Activated CD4-positive, alpha-beta T cell treated with anti-CD3 and anti-CD28 coated beads for 36 hours (primary cell): ENCODE results near the gene IFI35. TPM values are rescaled to one million over a fixed set of nuclear protein-coding genes. Genes with fewer than 3 reads are reported as not detected.
"Not testable (repeated sequence)": the region's sequence is repeated elsewhere in the genome, so short reads cannot be mapped to it uniquely, and the experiment has no call there.

Experiments used
- ATAC-seq: fragments of 200-7000 bp; cut with Tn5 transposase; one replicate; pipeline ENCODE4 v1.10.0; 2021; ENCODE audit warnings: mild to moderate bottlenecking, moderate library complexity
- CTCF ChIA-PET: fragments of 350-600 bp; sonication (Branson Sonifier 250); formaldehyde crosslinking; loops from one replicate; lab custom pipeline; 2021; ENCODE audit warnings: antibody characterized with exemption; lab: Charles Lee
- POLR2A ChIA-PET: fragments of 350-600 bp; sonication (Branson Sonifier 250); formaldehyde crosslinking; loops from one replicate; lab custom pipeline; 2021; ENCODE audit warnings: antibody characterized with exemption, inconsistent platforms; lab: Charles Lee
- DNase-seq: peaks from one replicate; pipeline ENCODE4 v3.0.0-alpha.2; 2020
- H3K27ac Mint-ChIP-seq: one replicate; pipeline ENCODE4 v1.8.0; 2021; ENCODE audit warnings: mixed read lengths
- H3K27me3 Mint-ChIP-seq: one replicate; pipeline ENCODE4 v1.8.0; 2021; ENCODE audit warnings: mixed read lengths
- H3K36me3 Mint-ChIP-seq: one replicate; pipeline ENCODE4 v1.8.0; 2021; ENCODE audit warnings: low read depth, mixed read lengths
- H3K4me1 Mint-ChIP-seq: one replicate; pipeline ENCODE4 v1.8.0; 2021; ENCODE audit warnings: mixed read lengths
- H3K4me3 Mint-ChIP-seq: one replicate; pipeline ENCODE4 v1.8.0; 2021; ENCODE audit warnings: mild to moderate bottlenecking, moderate library complexity, mixed read lengths
- H3K9me3 Mint-ChIP-seq: one replicate; pipeline ENCODE4 v1.8.0; 2021; ENCODE audit warnings: low read depth, mixed read lengths
- intact Hi-C, 2 experiments: fragments of 100-400 bp; cut with DNase I in 1 of 2; cut with micrococcal nuclease in 1 of 2; formaldehyde crosslinking; loops; one replicate each; pipeline versions ENCODE4 v1.14.2 to v1.15.1; 2022 to 2024; cut with DNase I, micrococcal nuclease
- total RNA-seq, 2 experiments: library from RNA; stranded (reverse); gene quantifications; one replicate each; pipeline ENCODE4 v1.2.3, GENCODE V29; 2021

The IFI35 gene
- total RNA-seq, 2 experiments from 2014 or later: 65.3 to 68.1 TPM

GRCh38 chr17:42980274-42980765 lies 26.3 kb upstream of the IFI35 start, which contains the start of gene RUNDC1:
TSS of gene RUNDC1 (plus strand) at chr17:42980565. CDS start at chr17:42980577, 12 bp downstream.
- DNase-seq: peak; percentile 95
- CTCF ChIA-PET: interaction anchor here (0.7 to 2.0 kb wide), 3 partner anchors 16 to 344 kb away, joined by 3 to 5 read pairs (median 4); partner anchors contain the start of gene RPL27
- peaks cover 23% of the 10 kb centered on the region for H3K36me3 Mint-ChIP-seq
- peak within 1 kb of the TSS; percentile 98 for H3K27ac Mint-ChIP-seq
- H3K9me3 Mint-ChIP-seq: no peaks in the 10 kb centered on the region
- peaks cover 32% of the 10 kb centered on the region for H3K4me1 Mint-ChIP-seq
- no peaks in the 10 kb centered on the region for H3K27me3 Mint-ChIP-seq
- POLR2A ChIA-PET: no interaction called here
- intact Hi-C loops: loop anchor here (1.0 to 5.0 kb wide), 12 partner anchors 16 to 1013 kb away; partner anchors contain the start of genes RPL27 (in 2 of the 2), AARSD1 (in 1 of the 2), BECN1 (in 1 of the 2) and BRCA1 (in 1 of the 2)
- peak within 1 kb of the TSS; percentile 99 for H3K4me3 Mint-ChIP-seq
- peak; percentile 78 for ATAC-seq

GRCh38 chr17:42980766-42981397 lies 25.7 kb upstream of the IFI35 start:
- POLR2A ChIA-PET: interaction anchor here (0.5 kb wide), 1 partner anchor 22 kb away, joined by 3 read pairs; no protein-coding TSS in a partner anchor
- ATAC-seq: peak; percentile 87
- CTCF ChIA-PET: interaction anchor here (0.6 to 2.0 kb wide), 2 partner anchors 17 to 52 kb away, joined by 3 to 5 read pairs; partner anchors contain the start of gene RPL27
- H3K36me3 Mint-ChIP-seq: peaks cover 27% of the 10 kb centered on the region
- DNase-seq: peak; percentile 87
- H3K4me1 Mint-ChIP-seq: peaks cover 32% of the 10 kb centered on the region
- no peaks in the 10 kb centered on the region for H3K27me3 Mint-ChIP-seq
- H3K27ac Mint-ChIP-seq: peak overlapping the region; percentile 96
- peak overlapping the region; percentile 99 for H3K4me3 Mint-ChIP-seq
- intact Hi-C loops: loop anchor here (1.0 to 5.0 kb wide), 13 partner anchors 17 to 1014 kb away; partner anchors contain the start of genes AARSD1 (in 2 of the 2), PSME3 (in 2 of the 2), RPL27 (in 2 of the 2) and BECN1 (in 1 of the 2)
- H3K9me3 Mint-ChIP-seq: no peaks in the 10 kb centered on the region

GRCh38 chr17:42982266-42982665 lies 24.3 kb upstream of the IFI35 start:
- Mint-ChIP-seq H3K36me3 (peaks cover 30% of the 10 kb centered on the region), H3K4me1 (peaks cover 32% of the 10 kb centered on the region), H3K4me3 (peak overlapping the region; percentile 99), H3K27ac (peak overlapping the region; percentile 47), H3K9me3 (no peaks in the 10 kb centered on the region), H3K27me3 (no peaks in the 10 kb centered on the region)
- POLR2A ChIA-PET: interaction anchor here (0.7 kb wide), 1 partner anchor 16 kb away, joined by 3 read pairs; the partner anchor contains the start of gene RPL27
- intact Hi-C loops: loop anchor here (5.0 kb wide), 3 partner anchors 150 to 1015 kb away; partner anchors contain the start of genes CNP (in 1 of the 2), PLEKHH3 (in 1 of the 2) and PSME3 (in 1 of the 2)
- ATAC-seq (no peak), DNase-seq (no peak)
- CTCF ChIA-PET: interaction anchor here (1.0 to 2.0 kb wide), 2 partner anchors 11 to 16 kb away, joined by 3 to 5 read pairs; partner anchors contain the start of gene RPL27

- H3K27ac Mint-ChIP-seq: peak overlapping the region; percentile 42
- ChIA-PET CTCF (no interaction called here), POLR2A (no interaction called here)
- ATAC-seq: no peak
- H3K4me1 Mint-ChIP-seq: peaks cover 22% of the 10 kb centered on the region
- no peaks in the 10 kb centered on the region for H3K27me3 Mint-ChIP-seq
- no peaks in the 10 kb centered on the region for H3K9me3 Mint-ChIP-seq
- no peak for DNase-seq
- H3K36me3 Mint-ChIP-seq: peaks cover 54% of the 10 kb centered on the region
- H3K4me3 Mint-ChIP-seq: no peak overlapping the region
- intact Hi-C loops: no loop called here
These were observed 21.4 kb upstream of the IFI35 start for GRCh38 chr17:42985225-42985624.

- intact Hi-C loops: no loop called here
- ATAC-seq (no peak), DNase-seq (no peak)
- Mint-ChIP-seq H3K4me3 (no peak overlapping the region), H3K27ac (no peak overlapping the region), H3K27me3 (no peaks in the 10 kb centered on the region), H3K4me1 (peaks cover 6% of the 10 kb centered on the region), H3K36me3 (peaks cover 66% of the 10 kb centered on the region), H3K9me3 (no peaks in the 10 kb centered on the region)
- ChIA-PET POLR2A (no interaction called here), CTCF (no interaction called here)
These were observed 17.4 kb upstream of the IFI35 start for GRCh38 chr17:42989141-42989540.

GRCh38 chr17:42989726-42990652 lies 16.6 kb upstream of the IFI35 start:
- ChIA-PET POLR2A (no interaction called here), CTCF (interaction anchor here (0.6 kb wide), 1 partner anchor 195 kb away, joined by 3 read pairs; no protein-coding TSS in a partner anchor)
- no peak overlapping the region for H3K4me3 Mint-ChIP-seq
- intact Hi-C loops: no loop called here
- no peak for DNase-seq
- H3K27ac Mint-ChIP-seq: no peak overlapping the region
- peaks cover 60% of the 10 kb centered on the region for H3K36me3 Mint-ChIP-seq
- ATAC-seq: no peak
- no peaks in the 10 kb centered on the region for H3K9me3 Mint-ChIP-seq
- peaks cover 3% of the 10 kb centered on the region for H3K4me1 Mint-ChIP-seq
- H3K27me3 Mint-ChIP-seq: no peaks in the 10 kb centered on the region

- no peaks in the 10 kb centered on the region for H3K27me3 Mint-ChIP-seq
- H3K4me1 Mint-ChIP-seq: no peaks in the 10 kb centered on the region
- intact Hi-C loops: no loop called here
- no peak for ATAC-seq
- CTCF ChIA-PET: no interaction called here
- DNase-seq: no peak
- POLR2A ChIA-PET: no interaction called here
- no peak overlapping the region for H3K27ac Mint-ChIP-seq
- H3K9me3 Mint-ChIP-seq: no peaks in the 10 kb centered on the region
- H3K36me3 Mint-ChIP-seq: peaks cover 52% of the 10 kb centered on the region
- H3K4me3 Mint-ChIP-seq: no peak overlapping the region
These were observed 15.1 kb upstream of the IFI35 start for GRCh38 chr17:42991471-42991870.

GRCh38 chr17:42992872-42993271 lies 13.7 kb upstream of the IFI35 start:
- Mint-ChIP-seq H3K36me3 (peaks cover 44% of the 10 kb centered on the region), H3K4me1 (peaks cover 7% of the 10 kb centered on the region), H3K9me3 (no peaks in the 10 kb centered on the region), H3K4me3 (no peak overlapping the region), H3K27me3 (no peaks in the 10 kb centered on the region), H3K27ac (no peak overlapping the region)
- intact Hi-C loops: no loop called here
- no peak for DNase-seq
- ChIA-PET POLR2A (no interaction called here), CTCF (interaction anchor here (1.2 to 1.5 kb wide), 2 partner anchors 9 to 10 kb away, joined by 3 read pairs; no protein-coding TSS in a partner anchor)
- no peak for ATAC-seq

GRCh38 chr17:42993913-42994312 lies 12.7 kb upstream of the IFI35 start:
- H3K27ac Mint-ChIP-seq, H3K4me3 Mint-ChIP-seq, DNase-seq, H3K9me3 Mint-ChIP-seq, H3K27me3 Mint-ChIP-seq, H3K4me1 Mint-ChIP-seq, ATAC-seq, intact Hi-C loops, POLR2A ChIA-PET: not testable (repeated sequence)
- H3K36me3 Mint-ChIP-seq: peaks cover 42% of the 10 kb centered on the region
- CTCF ChIA-PET: interaction anchor here (1.5 kb wide), 1 partner anchor 10 kb away, joined by 3 read pairs; no protein-coding TSS in a partner anchor

- ChIA-PET POLR2A (interaction anchor here (0.6 to 1.8 kb wide), 26 partner anchors 9 to 609 kb away, joined by 3 to 35 read pairs (median 5); partner anchors contain the start of genes AARSD1, BECN1, BRCA1 and CNTD1), CTCF (interaction anchor here (0.6 to 2.4 kb wide), 29 partner anchors 10 to 1082 kb away, joined by 3 to 14 read pairs (median 5); partner anchors contain the start of genes AARSD1, AOC2, BECN1 and BRCA1)
- ATAC-seq: peak; percentile 2
- intact Hi-C loops: loop anchor here (5.0 kb wide), 3 partner anchors 165 to 1310 kb away; partner anchors contain the start of genes EIF1 (in 1 of the 2) and PSME3 (in 1 of the 2)
- H3K4me3 Mint-ChIP-seq: peak overlapping the region; percentile 95
- no peak for DNase-seq
- H3K27ac Mint-ChIP-seq: peak overlapping the region; percentile 99
- H3K36me3 Mint-ChIP-seq: peaks cover 50% of the 10 kb centered on the region
- H3K27me3 Mint-ChIP-seq: no peaks in the 10 kb centered on the region
- H3K9me3 Mint-ChIP-seq: no peaks in the 10 kb centered on the region
- H3K4me1 Mint-ChIP-seq: peaks cover 31% of the 10 kb centered on the region
These were observed 9.1 kb upstream of the IFI35 start for GRCh38 chr17:42997390-42997983.
